GM21515 (cell line): ENCODE data around the gene CDC42EP1.
"Not testable (repeated sequence)": the region's sequence is repeated elsewhere in the genome, so short reads cannot be mapped to it uniquely, and the experiment has no call there.

Experiments used
- ATAC-seq: cut with Tn5 transposase; IDR thresholded peaks from one replicate; pipeline ENCODE4 v1.9.1; 2021; ENCODE audit not compliant: unreplicated experiment

The CDC42EP1 gene

DNA sequence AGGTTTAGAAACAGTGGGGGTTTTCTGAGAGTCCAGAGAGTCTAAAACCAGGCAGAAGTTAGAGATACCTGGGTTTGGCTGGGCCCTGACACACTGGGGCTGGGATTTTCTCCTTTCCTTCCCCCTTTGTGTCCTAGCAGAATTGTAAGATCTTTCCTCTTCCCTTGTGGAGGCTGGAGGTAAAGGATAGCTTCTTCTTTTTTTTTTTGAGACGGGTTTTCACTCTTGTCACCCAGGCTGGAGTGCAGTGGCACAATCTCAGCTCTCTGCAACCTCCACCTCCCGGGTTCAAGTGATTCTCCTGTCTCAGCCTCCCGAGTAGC lies 49.8 kb downstream of the CDC42EP1 start:
- not testable (repeated sequence) for ATAC-seq

DNA sequence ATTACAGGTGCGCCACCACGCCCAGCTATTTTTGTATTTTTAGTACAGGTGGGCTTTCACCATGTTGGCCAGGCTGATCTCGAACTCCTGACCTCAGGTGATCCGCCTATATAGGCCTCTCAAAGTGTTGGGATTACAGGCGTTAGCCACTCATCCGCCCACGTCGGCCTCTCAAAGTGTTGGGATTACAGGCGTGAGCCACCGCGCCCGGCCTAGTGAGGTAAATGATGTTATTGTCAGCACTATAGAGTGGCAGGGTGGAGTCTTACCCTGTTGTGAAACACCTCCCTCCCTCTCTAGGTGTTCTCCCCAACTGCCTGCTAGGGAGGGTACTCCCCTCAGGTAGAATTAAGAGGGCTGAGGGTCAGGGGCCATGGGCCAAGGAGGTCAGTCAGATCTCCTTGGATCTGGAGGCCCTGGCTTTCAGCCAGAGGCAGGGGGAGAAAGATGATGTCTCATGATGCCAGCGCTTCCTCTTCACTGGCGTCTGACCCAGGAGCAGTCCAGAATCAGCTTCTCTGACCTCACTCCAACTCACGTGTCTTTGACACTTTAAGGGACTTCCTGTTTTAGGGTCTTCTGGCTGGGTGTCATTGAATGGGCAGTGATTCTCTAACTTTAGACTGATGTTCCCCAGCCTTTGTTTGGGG lies 50.3 kb downstream of the CDC42EP1 start:
- ATAC-seq = no peak

DNA sequence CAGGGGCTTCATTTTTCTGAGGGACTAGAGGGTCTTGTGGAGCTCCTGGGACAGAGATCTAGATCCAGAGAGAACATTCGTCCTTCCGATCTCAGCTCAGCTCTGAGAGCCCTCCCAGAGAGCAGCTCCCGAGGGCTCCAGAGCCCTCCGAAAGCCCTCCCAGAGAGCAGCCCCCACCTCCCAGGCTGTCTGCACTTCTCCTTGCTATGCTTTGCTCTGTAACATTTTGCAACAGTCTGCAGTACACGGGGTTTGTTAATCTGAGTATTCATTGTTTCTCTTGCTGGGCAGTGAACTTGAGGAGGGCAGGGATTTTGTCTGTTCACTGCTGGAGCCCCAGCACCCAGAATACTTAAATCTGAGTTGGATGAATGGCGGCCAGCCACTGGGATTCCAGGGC lies 50.9 kb downstream of the CDC42EP1 start:
- no peak for ATAC-seq

DNA sequence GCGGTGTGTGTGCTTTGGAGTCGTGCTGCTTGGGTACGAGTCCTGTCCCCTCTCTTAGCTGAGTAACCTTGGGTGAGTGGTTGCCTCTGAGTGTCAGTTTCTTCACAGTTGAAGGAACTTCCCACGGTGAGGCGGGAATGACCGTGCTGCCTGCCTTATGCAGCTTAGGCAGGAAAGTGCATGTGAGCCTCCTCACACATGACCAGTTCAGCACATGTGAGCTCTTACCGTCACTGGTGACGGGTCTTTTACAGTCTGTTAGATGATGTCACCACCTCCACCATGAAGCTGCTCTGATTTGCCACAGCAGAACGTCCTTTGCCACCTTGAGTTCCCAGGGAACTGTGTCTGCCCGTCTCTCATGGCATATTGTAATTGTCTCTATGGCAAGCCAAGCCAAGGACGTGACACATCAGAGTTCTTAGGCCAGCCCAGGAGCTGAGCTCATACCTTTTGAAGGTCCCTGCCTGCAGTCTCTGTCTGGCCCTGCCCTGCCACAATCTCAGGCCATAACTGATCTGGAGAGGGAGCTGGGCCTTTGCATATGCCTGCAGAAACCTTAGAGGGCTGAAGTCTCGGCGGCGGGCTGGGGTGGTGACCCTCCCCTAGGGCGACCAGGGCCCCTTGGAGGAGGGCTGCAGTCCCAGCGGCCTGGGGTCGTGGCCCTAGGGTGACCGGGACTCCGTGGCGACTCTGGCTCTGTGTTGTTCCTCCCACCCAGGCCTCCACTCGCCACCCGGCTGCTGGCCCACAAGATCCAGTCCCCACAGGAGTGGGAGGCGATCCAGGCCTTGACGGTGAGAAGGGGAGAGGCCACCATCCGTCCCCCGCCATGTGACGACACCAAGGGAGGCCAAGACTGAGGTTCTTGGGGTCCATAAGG lies 56.2 kb downstream of the CDC42EP1 start:
- no peak for ATAC-seq

DNA sequence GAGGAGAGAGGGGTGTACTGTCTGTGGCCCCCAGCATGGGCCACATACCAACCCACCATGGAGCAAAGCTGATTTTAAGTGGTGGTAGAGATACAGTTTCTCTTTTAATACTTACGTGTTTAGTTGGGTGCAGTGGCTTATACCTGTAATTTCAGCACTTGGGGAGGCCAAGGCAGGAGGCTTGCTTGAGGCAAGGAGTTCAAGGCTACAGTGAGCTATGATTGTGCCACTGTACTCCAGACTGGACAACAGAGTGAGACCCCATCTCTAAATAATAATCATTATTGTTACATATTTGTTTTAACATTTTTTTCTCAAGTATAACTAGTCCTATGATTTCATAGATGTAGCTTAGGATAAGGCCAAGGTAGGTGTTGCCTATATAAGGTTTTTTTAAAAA lies 57.2 kb downstream of the CDC42EP1 start:
- ATAC-seq = no peak

DNA sequence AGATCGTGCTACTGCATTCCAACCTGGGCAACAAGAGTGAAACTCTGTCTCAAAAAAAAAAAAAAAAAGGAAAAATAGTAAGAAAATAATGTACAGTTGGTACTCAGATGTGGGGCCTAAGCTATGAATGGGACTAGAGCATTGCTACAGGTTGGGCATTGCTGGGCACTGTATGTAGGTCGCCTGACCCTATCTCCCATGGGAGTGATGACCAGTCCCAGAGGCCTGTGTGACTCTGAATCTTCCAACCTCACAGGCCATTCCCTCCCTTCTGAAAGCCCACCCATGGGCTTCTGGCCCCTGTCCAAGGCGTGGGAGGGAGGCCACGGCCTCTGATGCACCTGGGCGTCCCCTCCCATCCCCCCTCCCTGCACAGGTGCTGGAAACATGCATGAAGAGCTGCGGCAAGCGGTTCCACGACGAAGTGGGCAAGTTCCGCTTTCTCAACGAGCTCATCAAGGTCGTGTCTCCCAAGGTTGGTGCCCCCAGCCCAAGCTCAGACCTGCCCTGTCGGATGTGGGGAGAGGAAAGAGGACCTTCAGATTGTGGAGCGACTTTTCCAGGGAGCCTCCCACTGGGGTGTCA lies 57.9 kb downstream of the CDC42EP1 start:
- no peak for ATAC-seq

DNA sequence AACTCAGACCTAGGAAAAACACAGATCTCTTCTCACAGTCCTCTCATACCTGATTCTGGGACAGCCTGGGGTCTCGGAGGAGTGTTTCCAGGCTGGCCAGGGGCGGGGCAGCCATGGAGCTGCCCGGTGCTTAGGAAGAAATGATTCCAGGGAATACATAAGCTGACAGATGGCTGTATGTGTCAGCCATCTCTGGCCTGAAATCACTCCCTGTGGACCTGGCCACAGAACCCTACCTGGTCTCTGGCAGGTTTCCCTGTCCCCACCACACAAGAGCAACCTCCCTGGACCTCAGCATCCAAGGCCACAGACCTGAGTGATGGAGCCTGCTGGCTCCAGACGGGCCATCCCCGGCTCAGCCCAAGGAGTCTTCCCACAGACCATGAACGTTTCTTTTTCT lies 58.4 kb downstream of the CDC42EP1 start:
- ATAC-seq = no peak
